Hippocampal formation (tissue), 2 donors: ENCODE data around the gene TRIM23.
A peak's percentile ranks its signal among the peaks of the same experiment; 100 is the strongest.

ENCODE experiments used
- DNase-seq, 2 donors: peaks; one replicate each; lab custom pipeline; 2025; lab: John Stamatoyannopoulos, UW

Gene TRIM23

DNA sequence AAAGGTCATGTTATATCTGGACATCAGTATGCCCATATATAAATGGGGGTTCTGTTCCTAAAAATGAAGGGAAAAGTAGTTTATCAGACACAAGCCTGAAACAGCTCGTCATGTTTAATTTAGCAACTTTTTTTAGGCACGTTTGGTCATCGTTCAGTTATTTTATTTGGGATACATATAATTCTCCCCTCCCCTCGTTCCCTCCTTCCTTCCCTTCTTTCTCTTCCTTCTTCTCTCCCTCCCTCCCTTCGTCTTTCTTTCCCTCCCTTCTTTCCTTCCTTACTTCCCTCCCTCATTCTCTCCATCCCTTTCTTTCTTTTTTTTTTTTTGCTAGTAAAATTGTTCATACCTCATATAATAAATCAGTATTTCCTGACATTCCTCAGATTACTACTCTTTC lies 57.6 kb downstream of the TRIM23 start:
- no peak for DNase-seq

DNA sequence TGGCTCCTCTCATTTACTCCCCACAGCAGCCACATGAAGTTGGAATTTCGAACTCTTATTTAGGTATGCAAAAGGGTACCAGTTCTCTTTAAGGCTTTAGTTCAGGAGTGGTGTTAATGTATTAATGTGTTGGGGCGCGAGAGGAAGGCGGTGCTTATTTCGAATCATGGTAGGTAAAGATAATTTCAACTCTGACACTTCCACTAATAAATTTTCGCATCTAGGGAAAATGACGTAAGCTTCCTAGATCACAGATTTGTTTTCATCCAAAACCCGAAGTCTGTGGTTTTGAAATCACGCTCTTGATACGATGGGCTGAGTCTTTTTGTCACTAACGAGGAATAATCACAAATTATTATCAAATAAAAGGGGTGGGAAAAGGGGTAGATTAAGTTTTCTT lies 60.4 kb downstream of the TRIM23 start:
- no peak for DNase-seq

DNA sequence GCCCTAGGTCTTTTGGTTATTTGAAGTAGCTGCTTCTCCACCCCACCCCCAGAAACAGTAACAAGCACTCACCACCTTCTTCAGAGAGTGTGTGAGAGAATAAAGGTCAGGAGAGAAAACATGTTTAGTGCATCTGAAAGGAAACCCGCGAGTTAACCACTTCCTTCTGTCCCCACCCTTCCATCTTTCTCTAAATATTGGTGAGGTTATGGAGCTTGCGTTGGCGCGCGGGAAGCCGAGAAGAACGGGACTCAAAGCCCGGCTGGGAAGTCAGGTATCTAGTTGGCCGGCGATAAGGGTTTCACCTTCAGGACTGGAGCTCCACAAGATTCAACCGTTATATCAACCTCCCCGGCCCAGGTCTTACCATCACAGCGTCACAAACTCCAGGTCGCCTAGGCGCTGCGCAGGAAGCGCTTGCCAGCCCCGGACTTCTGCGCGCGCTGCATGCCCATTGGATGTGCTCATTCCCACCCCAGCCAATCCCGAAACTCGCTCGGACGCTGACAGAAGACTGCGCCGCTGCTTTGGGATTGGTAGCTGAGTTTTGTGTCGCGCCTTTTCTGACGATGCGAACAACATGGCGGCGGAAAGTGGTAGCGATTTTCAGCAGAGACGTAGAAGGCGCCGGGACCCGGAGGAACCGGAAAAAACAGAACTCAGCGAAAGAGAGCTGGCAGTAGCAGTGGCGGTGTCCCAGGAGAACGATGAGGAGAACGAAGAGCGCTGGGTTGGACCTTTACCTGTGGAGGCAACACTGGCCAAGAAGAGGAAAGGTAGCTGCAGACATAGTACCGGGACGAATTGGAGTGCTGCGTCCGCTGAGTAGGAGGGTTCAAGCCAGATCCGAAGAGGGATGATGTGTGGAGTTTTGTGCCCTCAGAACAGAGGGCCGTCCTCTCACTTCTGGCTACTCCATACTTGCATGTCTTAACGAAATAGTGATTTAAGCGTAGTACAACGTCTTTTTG lies 61.1 kb downstream of the TRIM23 start, which contains the start of the genes CENPK and PPWD1:
TSS of gene CENPK (minus strand) at position 438 of the 971 bp plus-strand sequence. CDS start 8,261 bp downstream, outside the sequence.
TSS of gene PPWD1 (plus strand) at position 566 of the 971 bp plus-strand sequence. CDS start at position 581, 15 bp downstream.
- peak; percentile 90 for DNase-seq

DNA sequence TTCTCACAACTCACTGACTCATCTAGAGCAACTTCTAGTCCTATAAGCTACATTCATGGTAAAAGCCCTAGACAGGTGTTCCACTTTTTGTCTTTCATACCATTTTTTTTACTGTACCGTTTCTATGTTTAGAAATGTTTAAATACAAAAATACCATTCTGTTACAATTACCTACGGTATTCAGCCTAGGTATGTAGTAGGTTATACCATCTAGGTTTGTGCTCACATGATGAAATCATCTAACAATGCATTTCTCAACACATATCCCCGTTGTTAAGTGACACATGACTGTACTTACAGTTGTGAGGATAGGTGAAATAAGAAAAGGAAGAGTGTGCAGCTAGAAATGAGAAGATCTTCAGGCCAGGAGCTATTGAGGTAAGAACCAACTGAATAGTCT lies 67.4 kb downstream of the TRIM23 start:
- DNase-seq: no peak

DNA sequence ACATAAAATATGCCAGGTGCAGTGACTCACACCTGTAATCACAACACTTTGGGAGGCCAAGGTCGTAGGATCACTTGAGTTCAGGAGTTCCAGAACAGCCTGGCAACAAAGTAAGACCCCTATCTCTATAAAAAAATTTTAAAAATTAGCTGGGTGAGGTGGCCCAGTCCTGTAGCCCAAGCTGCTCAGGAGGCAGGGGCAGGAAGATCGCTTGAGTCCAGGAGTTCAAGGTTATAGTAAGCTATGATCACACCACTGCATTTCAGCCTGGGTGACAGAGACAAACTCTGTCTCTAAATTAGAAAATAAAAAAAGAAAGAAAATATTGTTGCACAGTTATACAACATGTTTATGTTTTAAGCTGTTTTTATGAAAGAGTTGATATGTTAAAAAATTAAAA lies 68.0 kb downstream of the TRIM23 start:
- no peak for DNase-seq

DNA sequence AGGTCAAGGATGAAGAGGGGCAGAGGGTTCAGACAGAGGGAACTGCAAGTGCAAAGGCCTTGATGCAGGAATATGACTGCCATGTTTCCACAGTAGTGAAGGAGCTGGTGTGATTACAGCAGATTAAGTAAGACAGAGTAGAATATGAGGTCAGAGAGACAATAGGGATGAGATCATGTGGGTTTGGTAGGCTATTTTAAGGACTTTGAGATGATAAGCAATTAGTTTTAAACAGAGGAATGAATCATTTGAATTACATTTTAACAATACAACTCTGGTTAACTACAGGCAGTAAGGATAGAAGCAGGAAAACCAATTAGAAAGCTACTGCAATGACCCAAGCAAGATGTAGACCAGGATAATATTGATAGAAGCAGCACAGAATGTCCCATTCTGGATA lies 68.8 kb downstream of the TRIM23 start:
- DNase-seq: no peak

DNA sequence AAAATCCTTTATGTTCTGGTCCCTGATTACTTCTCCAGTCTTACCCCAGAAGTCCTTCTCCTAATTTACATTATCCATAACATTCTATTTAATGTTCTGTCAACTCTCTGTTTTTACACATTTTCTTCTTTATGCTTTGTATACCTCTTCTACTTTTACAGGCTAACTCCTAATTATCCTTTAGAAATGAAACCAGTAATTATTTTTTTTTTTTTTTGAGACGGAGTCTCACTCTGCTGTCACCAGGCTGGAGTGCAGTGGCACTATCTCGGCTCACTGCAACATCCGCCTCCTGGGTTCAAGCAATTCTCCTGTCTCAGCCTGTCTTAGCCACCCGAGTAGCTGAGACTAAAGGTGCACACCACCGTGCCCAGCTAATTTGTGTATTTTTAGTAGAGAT lies 70.2 kb downstream of the TRIM23 start:
- no peak for DNase-seq

DNA sequence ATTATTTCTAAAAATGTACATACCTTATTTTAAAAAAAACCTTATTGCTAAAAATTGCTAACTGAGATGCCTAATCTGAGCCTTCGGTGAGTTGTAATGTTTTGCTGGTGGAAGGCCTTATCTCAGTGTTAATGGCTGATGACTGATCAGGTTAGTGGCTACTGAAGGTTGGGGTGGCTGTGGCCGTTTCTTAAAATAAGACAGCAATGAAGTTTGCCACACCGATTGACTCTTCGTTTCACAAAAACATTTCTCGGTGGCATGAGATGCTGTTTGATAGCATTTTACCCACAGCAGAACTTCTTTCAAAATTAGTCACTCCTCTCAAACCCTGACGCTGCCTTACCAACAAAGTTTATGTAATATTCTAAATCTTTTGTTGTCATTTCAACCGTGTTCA lies 75.9 kb downstream of the TRIM23 start:
- DNase-seq: no peak

DNA sequence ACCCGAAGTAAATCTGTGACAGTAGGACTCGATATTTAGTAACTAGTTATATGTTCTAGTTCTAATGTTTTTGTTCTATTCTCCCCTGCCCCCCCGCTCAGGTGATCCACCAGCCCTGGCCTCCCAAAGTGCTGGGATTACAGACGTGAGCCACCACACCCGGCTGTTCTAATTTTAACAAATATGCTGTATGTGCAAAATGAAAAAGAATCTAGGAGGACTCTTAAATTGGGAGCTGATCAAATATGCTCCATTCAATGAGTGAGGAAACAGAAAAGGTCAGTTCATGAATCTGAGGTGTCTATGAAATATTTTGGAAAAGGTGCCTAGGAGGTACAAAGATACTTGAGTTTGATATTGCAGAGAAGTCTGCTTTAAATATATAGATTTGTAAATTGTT lies 78.0 kb downstream of the TRIM23 start:
- no peak for DNase-seq

DNA sequence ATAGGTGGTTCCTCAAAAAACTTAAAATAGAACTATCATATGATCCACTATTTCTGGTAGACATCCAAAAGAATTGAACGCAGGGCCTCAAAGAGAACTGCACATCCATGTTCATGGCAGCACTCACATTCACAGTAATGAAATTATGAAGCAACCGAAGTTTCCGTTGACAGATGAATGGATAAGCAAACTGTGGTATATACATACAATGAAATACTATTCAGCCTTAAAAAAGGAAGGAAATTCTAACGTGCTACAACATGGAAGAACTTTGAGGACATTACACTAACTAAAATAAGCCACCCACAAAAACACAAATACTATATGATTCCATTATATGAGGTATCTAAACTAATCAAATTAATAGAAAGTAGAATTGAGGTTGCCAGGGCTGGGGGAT lies 79.7 kb downstream of the TRIM23 start:
- DNase-seq: no peak

DNA sequence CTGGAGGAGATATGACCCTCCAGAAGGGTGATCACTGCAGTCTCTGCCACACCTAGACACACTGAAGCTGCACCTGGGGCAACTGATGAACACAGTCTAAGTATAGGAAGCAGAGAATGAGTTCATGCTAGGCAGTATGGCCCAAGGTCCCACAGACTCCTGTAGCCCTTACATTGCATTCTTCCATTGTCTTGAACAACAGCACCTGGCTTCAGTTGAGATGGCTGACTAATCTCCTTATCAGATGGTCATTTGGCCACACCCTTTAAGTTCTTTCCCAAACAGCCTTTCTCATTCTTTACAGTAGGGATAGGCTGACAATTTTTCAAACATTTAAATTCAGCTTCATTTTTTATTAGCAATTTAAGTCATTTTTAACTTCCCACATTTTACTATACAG lies 84.3 kb downstream of the TRIM23 start:
- DNase-seq: no peak
